Tibial artery (tissue), 4 donors: Measurements from ENCODE around the gene CLRN1.

Experiments used
- DNase-seq, 2 donors: peaks; one replicate each; pipeline ENCODE4 v3.0.0-alpha.2; 2019
- H3K27ac ChIP-seq, 2 donors: fragments of 200-600 bp; sonication (generic) in 1 of 2; 1 replicate in 1 of 2; 2 replicates in 1 of 2; pipeline ENCODE4 v1.5.1; 2018 to 2019; ENCODE audit warnings: mild to moderate bottlenecking in 1 of 2
- H3K27me3 ChIP-seq, 2 donors: fragments of 200-600 bp; sonication (generic) in 1 of 2; one replicate each; pipeline versions ENCODE4 v1.5.1 to v1.6.0; 2016 to 2019
- H3K36me3 ChIP-seq, 3 donors: fragments of 200-600 bp; sonication (generic) in 2 of 3; one replicate each; pipeline ENCODE4 v1.5.1; 2016 to 2019; ENCODE audit warnings: mild to moderate bottlenecking in 2 of 3
- H3K4me1 ChIP-seq, 4 donors: fragments of 200-600 bp; sonication (generic) in 2 of 4; 1 replicate in 3 of 4; 2 replicates in 1 of 4; pipeline ENCODE4 v1.5.1; 2016 to 2019
- H3K4me3 ChIP-seq, 2 donors: fragments of 200-600 bp; sonication (generic) in 1 of 2; 1 replicate in 1 of 2; 2 replicates in 1 of 2; pipeline ENCODE4 v1.5.1; 2018 to 2019; ENCODE audit warnings: mild to moderate bottlenecking in 2 of 2
- H3K9me3 ChIP-seq, 3 donors: fragments of 200-600 bp; sonication (generic) in 1 of 3; one replicate each; pipeline ENCODE4 v1.5.1; 2016 to 2019
- CTCF ChIP-seq, 2 experiments: fragments of 200-600 bp in 1 of 2; fragments of 450-650 bp in 1 of 2; IDR thresholded peaks; one replicate each; pipeline ENCODE4 v1.5.1; 2017 to 2019; ENCODE audit warnings: antibody characterized with exemption in 2 of 2, mild to moderate bottlenecking in 1 of 2, moderate library complexity in 1 of 2
- intact Hi-C: fragments of 100-400 bp; cut with DNase I; formaldehyde crosslinking; loops from one replicate; pipeline ENCODE4 v1.15.0; 2023; ENCODE audit warnings: low total_unique reads

Gene CLRN1

GRCh38 chr3:150942221-150942620, 30.3 kb downstream of the CLRN1 start:
- intact Hi-C loops: no loop called here
- no peak for DNase-seq
- Histone ChIP-seq H3K27me3 (no peaks in the 10 kb centered on the region), H3K36me3 (no peaks in the 10 kb centered on the region), H3K27ac (no peak overlapping the region), H3K4me1 (peaks cover 0 to 8% (median 0%) of the 10 kb centered on the region in 4 donors), H3K9me3 (no peaks in the 10 kb centered on the region), H3K4me3 (no peak overlapping the region)
- no peak for TF ChIP-seq CTCF (IDR thresholded peaks at IDR 0.05)

GRCh38 chr3:150936693-150937092, 35.8 kb downstream of the CLRN1 start:
- no peak for TF ChIP-seq CTCF (IDR thresholded peaks at IDR 0.05)
- no peak for DNase-seq
- Histone ChIP-seq H3K4me3 (no peak overlapping the region), H3K27ac (no peak overlapping the region), H3K36me3 (no peaks in the 10 kb centered on the region), H3K27me3 (no peaks in the 10 kb centered on the region), H3K4me1 (no peaks in the 10 kb centered on the region), H3K9me3 (no peaks in the 10 kb centered on the region)
- intact Hi-C loops: no loop called here

GRCh38 chr3:150933473-150933995, 39.0 kb downstream of the CLRN1 start:
- H3K36me3 ChIP-seq: no peaks in the 10 kb centered on the region
- H3K4me3 ChIP-seq: no peak overlapping the region
- H3K4me1 ChIP-seq: no peaks in the 10 kb centered on the region
- no peaks in the 10 kb centered on the region for H3K27me3 ChIP-seq
- H3K9me3 ChIP-seq: no peaks in the 10 kb centered on the region
- no peak overlapping the region for H3K27ac ChIP-seq
- intact Hi-C loops: no loop called here
- TF ChIP-seq CTCF (IDR thresholded peaks at IDR 0.05): no peak
- DNase-seq: no peak

GRCh38 chr3:150931745-150932144, 40.8 kb downstream of the CLRN1 start:
- H3K27ac ChIP-seq: no peak overlapping the region
- no peak for DNase-seq
- no peaks in the 10 kb centered on the region for H3K4me1 ChIP-seq
- no peaks in the 10 kb centered on the region for H3K36me3 ChIP-seq
- no peaks in the 10 kb centered on the region for H3K27me3 ChIP-seq
- intact Hi-C loops: no loop called here
- no peaks in the 10 kb centered on the region for H3K9me3 ChIP-seq
- TF ChIP-seq CTCF (IDR thresholded peaks at IDR 0.05): no peak
- H3K4me3 ChIP-seq: no peak overlapping the region

- Histone ChIP-seq H3K27ac (no peak overlapping the region), H3K4me3 (no peak overlapping the region), H3K27me3 (no peaks in the 10 kb centered on the region), H3K9me3 (no peaks in the 10 kb centered on the region), H3K36me3 (no peaks in the 10 kb centered on the region), H3K4me1 (no peaks in the 10 kb centered on the region)
- no peak for TF ChIP-seq CTCF (IDR thresholded peaks at IDR 0.05)
- no peak for DNase-seq
- intact Hi-C loops: no loop called here
Measured at GRCh38 chr3:150930839-150931238, 41.7 kb downstream of the CLRN1 start.

- DNase-seq: no peak
- Histone ChIP-seq H3K36me3 (no peaks in the 10 kb centered on the region), H3K9me3 (no peaks in the 10 kb centered on the region), H3K27ac (no peak overlapping the region), H3K4me1 (no peaks in the 10 kb centered on the region), H3K4me3 (no peak overlapping the region), H3K27me3 (peaks cover 0 to 2% of the 10 kb centered on the region in 2 donors)
- intact Hi-C loops: no loop called here
- TF ChIP-seq CTCF (IDR thresholded peaks at IDR 0.05): no peak
Measured at GRCh38 chr3:150928234-150928633, 44.3 kb downstream of the CLRN1 start.
